Liver (tissue), 9 donors: Measurements from ENCODE around the gene WDR26. TPM values are rescaled to one million over a fixed set of nuclear protein-coding genes. Genes with fewer than 3 reads are reported as not detected.

Experiments
- DNase-seq: peaks from one replicate; pipeline ENCODE4 v3.0.0-alpha.2; 2017; ENCODE audit warnings: low spot score
- H3K27ac ChIP-seq, 2 donors: one replicate each; pipeline ENCODE4 v1.7.0; 2013; ENCODE audit warnings: inconsistent platforms in 2 of 2, low read length in 2 of 2, control low read depth in 1 of 2, low read depth in 1 of 2, mild to moderate bottlenecking in 1 of 2
- H3K27me3 ChIP-seq, 4 donors: one replicate each; pipeline versions ENCODE4 v1.6.1 to v1.7.0; 2013; ENCODE audit warnings: low read length in 3 of 4, inconsistent platforms in 1 of 4, mild to moderate bottlenecking in 1 of 4, moderate library complexity in 1 of 4; ENCODE audit not compliant: control insufficient read depth in 4 of 4, insufficient read depth in 4 of 4
- H3K36me3 ChIP-seq, 4 donors: one replicate each; pipeline versions ENCODE4 v1.6.1 to v1.7.0; 2013; ENCODE audit warnings: low read length in 3 of 4, mild to moderate bottlenecking in 3 of 4, low read depth in 1 of 4, moderate library complexity in 1 of 4; ENCODE audit not compliant: control insufficient read depth in 4 of 4, insufficient read depth in 3 of 4
- H3K4me1 ChIP-seq, 4 donors: one replicate each; pipeline versions ENCODE4 v1.6.1 to v1.7.0; 2013; ENCODE audit warnings: low read length in 3 of 4, mild to moderate bottlenecking in 3 of 4, moderate library complexity in 1 of 4; ENCODE audit not compliant: control insufficient read depth in 4 of 4, insufficient read depth in 4 of 4
- H3K4me3 ChIP-seq, 3 donors: one replicate each; pipeline versions ENCODE4 v1.6.1 to v1.7.0; 2013; ENCODE audit warnings: low read length in 3 of 3, control low read depth in 1 of 3, low read depth in 1 of 3, mild to moderate bottlenecking in 1 of 3
- H3K9ac ChIP-seq, 2 donors: one replicate each; pipeline ENCODE4 v1.7.0; 2013; ENCODE audit warnings: low read length in 2 of 2, mild to moderate bottlenecking in 2 of 2, moderate library complexity in 2 of 2, control low read depth in 1 of 2, low read depth in 1 of 2
- H3K9me3 ChIP-seq, 4 donors: one replicate each; pipeline versions ENCODE4 v1.6.1 to v1.7.0; 2013; ENCODE audit warnings: low read length in 3 of 4; ENCODE audit not compliant: control insufficient read depth in 4 of 4
- EGR1 ChIP-seq, 2 donors: IDR thresholded peaks; 2 replicates each; pipeline ENCODE4 v1.6.1; 2016 to 2018; ENCODE audit warnings: antibody characterized with exemption in 2 of 2, low read depth in 2 of 2
- FOXA1 ChIP-seq: IDR thresholded peaks from 2 replicates; pipeline ENCODE4 v1.6.1; 2016; ENCODE audit warnings: antibody characterized with exemption
- FOXA2 ChIP-seq: IDR thresholded peaks from 2 replicates; pipeline ENCODE4 v1.6.1; 2016; ENCODE audit warnings: antibody characterized with exemption
- GABPA ChIP-seq, 2 donors: IDR thresholded peaks in 1 of 2; conservative IDR thresholded peaks in 1 of 2; 2 replicates each; pipeline ENCODE4 v1.6.1; 2016; ENCODE audit warnings: antibody characterized with exemption in 2 of 2, mild to moderate bottlenecking in 1 of 2, moderate library complexity in 1 of 2
- HNF4A ChIP-seq, 2 donors: conservative IDR thresholded peaks; 2 replicates each; pipeline ENCODE4 v1.6.1; 2016; ENCODE audit warnings: antibody characterized with exemption in 2 of 2, mild to moderate bottlenecking in 2 of 2
- HNF4G ChIP-seq: IDR thresholded peaks from 2 replicates; pipeline ENCODE4 v1.6.1; 2016; ENCODE audit warnings: antibody characterized with exemption
- JUND ChIP-seq, 2 donors: IDR thresholded peaks; 2 replicates each; pipeline ENCODE4 v1.6.1; 2016; ENCODE audit warnings: antibody characterized with exemption in 2 of 2
- NR2F2 ChIP-seq: IDR thresholded peaks from 2 replicates; pipeline ENCODE4 v1.6.1; 2016; ENCODE audit warnings: antibody characterized with exemption
- RAD21 ChIP-seq, 2 donors: IDR thresholded peaks; 2 replicates each; pipeline ENCODE4 v1.6.1; 2016; ENCODE audit warnings: antibody characterized with exemption in 2 of 2, mild to moderate bottlenecking in 2 of 2
- RXRA ChIP-seq, 2 donors: IDR thresholded peaks; 2 replicates each; pipeline ENCODE4 v1.6.1; 2017 to 2018; ENCODE audit warnings: antibody characterized with exemption in 2 of 2, mild to moderate bottlenecking in 1 of 2
- SP1 ChIP-seq: IDR thresholded peaks from 2 replicates; pipeline ENCODE4 v1.6.1; 2018; ENCODE audit warnings: antibody characterized with exemption, mild to moderate bottlenecking
- TAF1 ChIP-seq: conservative IDR thresholded peaks from 2 replicates; pipeline ENCODE4 v1.6.1; 2016; ENCODE audit warnings: antibody characterized with exemption, mild to moderate bottlenecking
- YY1 ChIP-seq: IDR thresholded peaks from 2 replicates; pipeline ENCODE4 v1.6.1; 2016; ENCODE audit warnings: antibody characterized with exemption, mild to moderate bottlenecking
- WGBS: extraction: QIAGEN DNeasy Blood & Tissue Kit; methylation state at CpG from one replicate; pipeline ENCODE4 v1.1.7; 2013; 5-methylcytosine and 5-hydroxymethylcytosine counted together
- polyA plus RNA-seq, 2 donors: library from polyadenylated mRNA; stranded (reverse) in 1 of 2; unstranded in 1 of 2; fragments of 200-250 nt in 1 of 2; fragments of >200 nt in 1 of 2; fragmentation: Nextera tagmentation in 1 of 2; extraction: Ambion mirVana in 1 of 2; gene quantifications; one replicate each; pipeline versions ENCODE4 v1.2.1 to v1.2.3, GENCODE V29; 2013 to 2015
- total RNA-seq, 2 donors: library from RNA; depleted of rRNA; stranded (reverse); fragments of >200 nt; gene quantifications; one replicate each; pipeline ENCODE4 v1.2.3, GENCODE V29; 2014
- TF ChIP-seq, protein P1 (sequence below): IDR thresholded peaks from 2 replicates; pipeline ENCODE4 v1.6.1; 2016; ENCODE audit warnings: antibody characterized with exemption, mild to moderate bottlenecking
- TF ChIP-seq, protein P2 (sequence below): IDR thresholded peaks from 2 replicates; pipeline ENCODE4 v1.6.1; 2016; ENCODE audit warnings: antibody characterized with exemption
- TF ChIP-seq, protein P3 (sequence below): fragments of 150-350 bp; IDR thresholded peaks from 2 replicates; pipeline ENCODE4 v1.5.1; 2017; ENCODE audit warnings: improper control_type of control experiment, low read depth, low read length; ENCODE audit not compliant: missing input control
- TF ChIP-seq, protein P4 (sequence below): IDR thresholded peaks from 2 replicates; pipeline ENCODE4 v1.6.1; 2016; ENCODE audit warnings: antibody characterized with exemption
- TF ChIP-seq, protein P5 (sequence below): IDR thresholded peaks from 2 replicates; pipeline ENCODE4 v1.6.1; 2016; ENCODE audit warnings: antibody characterized with exemption
- donor health status: healthy.
- donor health status: healthy.
- donor health status: healthy.
- donor health status: healthy.
- donor health status: healthy.

The WDR26 gene
- total and polyA plus RNA-seq, 4 donors, result 9.4 to 119 (median 34.9) TPM

DNA sequence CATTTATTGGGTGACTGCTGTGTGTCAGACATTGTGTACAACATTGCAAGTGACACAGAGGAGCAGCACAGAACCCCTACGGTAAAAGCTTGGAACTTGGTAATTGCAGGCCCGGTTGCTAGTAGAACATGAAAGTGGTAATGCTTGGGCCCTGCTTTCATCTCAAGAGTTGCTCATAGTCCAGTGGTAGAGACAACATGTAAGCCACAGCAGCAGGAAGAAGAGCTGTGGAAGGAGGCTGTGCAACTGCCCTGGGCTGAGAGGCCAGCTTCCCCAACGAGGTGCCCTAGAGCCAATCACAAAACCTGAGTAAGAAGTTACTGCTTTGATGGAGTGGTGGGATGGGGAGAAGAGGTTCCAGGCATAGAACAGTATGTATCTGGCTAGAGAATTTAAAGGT, 59.5 kb downstream of the WDR26 start:
- Histone ChIP-seq H3K9ac (no peak overlapping the region), H3K4me3 (no peak overlapping the region), H3K4me1 (no peaks in the 10 kb centered on the region), H3K36me3 (peaks cover 3 to 32% (median 25%) of the 10 kb centered on the region in 4 donors), H3K9me3 (no peaks in the 10 kb centered on the region), H3K27ac (no peak overlapping the region), H3K27me3 (no peaks in the 10 kb centered on the region)
- no peak for TF ChIP-seq YY1
- TF ChIP-seq NR2F2, result no peak
- no peak for TF ChIP-seq FOXA2
- no peak for TF ChIP-seq JUND (IDR thresholded peaks at IDR 0.05)
- TF ChIP-seq HNF4G, result no peak
- TF ChIP-seq FOXA1, result no peak
- TF ChIP-seq, protein P1, sequence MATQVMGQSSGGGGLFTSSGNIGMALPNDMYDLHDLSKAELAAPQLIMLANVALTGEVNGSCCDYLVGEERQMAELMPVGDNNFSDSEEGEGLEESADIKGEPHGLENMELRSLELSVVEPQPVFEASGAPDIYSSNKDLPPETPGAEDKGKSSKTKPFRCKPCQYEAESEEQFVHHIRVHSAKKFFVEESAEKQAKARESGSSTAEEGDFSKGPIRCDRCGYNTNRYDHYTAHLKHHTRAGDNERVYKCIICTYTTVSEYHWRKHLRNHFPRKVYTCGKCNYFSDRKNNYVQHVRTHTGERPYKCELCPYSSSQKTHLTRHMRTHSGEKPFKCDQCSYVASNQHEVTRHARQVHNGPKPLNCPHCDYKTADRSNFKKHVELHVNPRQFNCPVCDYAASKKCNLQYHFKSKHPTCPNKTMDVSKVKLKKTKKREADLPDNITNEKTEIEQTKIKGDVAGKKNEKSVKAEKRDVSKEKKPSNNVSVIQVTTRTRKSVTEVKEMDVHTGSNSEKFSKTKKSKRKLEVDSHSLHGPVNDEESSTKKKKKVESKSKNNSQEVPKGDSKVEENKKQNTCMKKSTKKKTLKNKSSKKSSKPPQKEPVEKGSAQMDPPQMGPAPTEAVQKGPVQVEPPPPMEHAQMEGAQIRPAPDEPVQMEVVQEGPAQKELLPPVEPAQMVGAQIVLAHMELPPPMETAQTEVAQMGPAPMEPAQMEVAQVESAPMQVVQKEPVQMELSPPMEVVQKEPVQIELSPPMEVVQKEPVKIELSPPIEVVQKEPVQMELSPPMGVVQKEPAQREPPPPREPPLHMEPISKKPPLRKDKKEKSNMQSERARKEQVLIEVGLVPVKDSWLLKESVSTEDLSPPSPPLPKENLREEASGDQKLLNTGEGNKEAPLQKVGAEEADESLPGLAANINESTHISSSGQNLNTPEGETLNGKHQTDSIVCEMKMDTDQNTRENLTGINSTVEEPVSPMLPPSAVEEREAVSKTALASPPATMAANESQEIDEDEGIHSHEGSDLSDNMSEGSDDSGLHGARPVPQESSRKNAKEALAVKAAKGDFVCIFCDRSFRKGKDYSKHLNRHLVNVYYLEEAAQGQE, result no peak
- TF ChIP-seq, protein P2, sequence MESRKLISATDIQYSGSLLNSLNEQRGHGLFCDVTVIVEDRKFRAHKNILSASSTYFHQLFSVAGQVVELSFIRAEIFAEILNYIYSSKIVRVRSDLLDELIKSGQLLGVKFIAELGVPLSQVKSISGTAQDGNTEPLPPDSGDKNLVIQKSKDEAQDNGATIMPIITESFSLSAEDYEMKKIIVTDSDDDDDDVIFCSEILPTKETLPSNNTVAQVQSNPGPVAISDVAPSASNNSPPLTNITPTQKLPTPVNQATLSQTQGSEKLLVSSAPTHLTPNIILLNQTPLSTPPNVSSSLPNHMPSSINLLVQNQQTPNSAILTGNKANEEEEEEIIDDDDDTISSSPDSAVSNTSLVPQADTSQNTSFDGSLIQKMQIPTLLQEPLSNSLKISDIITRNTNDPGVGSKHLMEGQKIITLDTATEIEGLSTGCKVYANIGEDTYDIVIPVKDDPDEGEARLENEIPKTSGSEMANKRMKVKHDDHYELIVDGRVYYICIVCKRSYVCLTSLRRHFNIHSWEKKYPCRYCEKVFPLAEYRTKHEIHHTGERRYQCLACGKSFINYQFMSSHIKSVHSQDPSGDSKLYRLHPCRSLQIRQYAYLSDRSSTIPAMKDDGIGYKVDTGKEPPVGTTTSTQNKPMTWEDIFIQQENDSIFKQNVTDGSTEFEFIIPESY, result no peak
- no peak for TF ChIP-seq TAF1
- no peak for TF ChIP-seq RXRA (IDR thresholded peaks at IDR 0.05)
- TF ChIP-seq, protein P3, sequence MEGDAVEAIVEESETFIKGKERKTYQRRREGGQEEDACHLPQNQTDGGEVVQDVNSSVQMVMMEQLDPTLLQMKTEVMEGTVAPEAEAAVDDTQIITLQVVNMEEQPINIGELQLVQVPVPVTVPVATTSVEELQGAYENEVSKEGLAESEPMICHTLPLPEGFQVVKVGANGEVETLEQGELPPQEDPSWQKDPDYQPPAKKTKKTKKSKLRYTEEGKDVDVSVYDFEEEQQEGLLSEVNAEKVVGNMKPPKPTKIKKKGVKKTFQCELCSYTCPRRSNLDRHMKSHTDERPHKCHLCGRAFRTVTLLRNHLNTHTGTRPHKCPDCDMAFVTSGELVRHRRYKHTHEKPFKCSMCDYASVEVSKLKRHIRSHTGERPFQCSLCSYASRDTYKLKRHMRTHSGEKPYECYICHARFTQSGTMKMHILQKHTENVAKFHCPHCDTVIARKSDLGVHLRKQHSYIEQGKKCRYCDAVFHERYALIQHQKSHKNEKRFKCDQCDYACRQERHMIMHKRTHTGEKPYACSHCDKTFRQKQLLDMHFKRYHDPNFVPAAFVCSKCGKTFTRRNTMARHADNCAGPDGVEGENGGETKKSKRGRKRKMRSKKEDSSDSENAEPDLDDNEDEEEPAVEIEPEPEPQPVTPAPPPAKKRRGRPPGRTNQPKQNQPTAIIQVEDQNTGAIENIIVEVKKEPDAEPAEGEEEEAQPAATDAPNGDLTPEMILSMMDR, result no peak
- no peak for TF ChIP-seq SP1
- TF ChIP-seq HNF4A (conservative IDR thresholded peaks at IDR 0.05), result no peak
- no peak for TF ChIP-seq EGR1 (IDR thresholded peaks at IDR 0.05; ENCODE audit: low read depth in 2 of 2)
- TF ChIP-seq, protein P4, sequence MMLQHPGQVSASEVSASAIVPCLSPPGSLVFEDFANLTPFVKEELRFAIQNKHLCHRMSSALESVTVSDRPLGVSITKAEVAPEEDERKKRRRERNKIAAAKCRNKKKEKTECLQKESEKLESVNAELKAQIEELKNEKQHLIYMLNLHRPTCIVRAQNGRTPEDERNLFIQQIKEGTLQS, result no peak
- TF ChIP-seq RAD21 (IDR thresholded peaks at IDR 0.05), result no peak
- no peak for TF ChIP-seq GABPA (IDR thresholded peaks at IDR 0.05 in 1 of 2, conservative IDR thresholded peaks at IDR 0.05 in 1 of 2)
- TF ChIP-seq, protein P5, sequence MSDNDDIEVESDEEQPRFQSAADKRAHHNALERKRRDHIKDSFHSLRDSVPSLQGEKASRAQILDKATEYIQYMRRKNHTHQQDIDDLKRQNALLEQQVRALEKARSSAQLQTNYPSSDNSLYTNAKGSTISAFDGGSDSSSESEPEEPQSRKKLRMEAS, result no peak
- DNase-seq, result no peak
- WGBS, result 89% methylated on average over 3 of the region's 3 CpGs
